ENCODE results near the gene TMEM163. TPM values are rescaled to one million over a fixed set of nuclear protein-coding genes. Genes with fewer than 3 reads are reported as not detected.

Gene TMEM163
- polyA plus RNA-seq, 3 donors, result 0.01 TPM; not detected in 2

- Mint-ChIP-seq H3K36me3 (no peaks in the 10 kb centered on the region), H3K27me3 (ENCODE audit: low read depth in 3 of 3) (no peaks in the 10 kb centered on the region), H3K4me1 (no peaks in the 10 kb centered on the region), H3K27ac (no peak overlapping the region), H3K4me3 (no peak overlapping the region), H3K9me3 (peaks cover 15 to 31% (median 22%) of the 10 kb centered on the region in 7 donors)
- H3K36me3 ChIP-seq (replicated peaks in 1 of 2; ENCODE audit: control insufficient read depth in 1 of 2, insufficient read depth in 2 of 2, low read length in 2 of 2), result no peaks in the 10 kb centered on the region
- DNase-seq, result no peak
- no peak overlapping the region for H2AFZ ChIP-seq (ENCODE audit: insufficient read depth, low read depth, low read length, poor library complexity, severe bottlenecking)
- H3K79me2 ChIP-seq (ENCODE audit: insufficient read depth, low read length), result no peaks in the 10 kb centered on the region
- H4K20me1 ChIP-seq (ENCODE audit: insufficient read depth, low read length), result no peaks in the 10 kb centered on the region
- intact Hi-C loops (cut with micrococcal nuclease), result no loop called here
- peaks cover 14 to 21% of the 10 kb centered on the region in 2 donors for H3K9me3 ChIP-seq (replicated peaks in 1 of 2; ENCODE audit: control insufficient read depth in 1 of 2, insufficient read depth in 1 of 2, low read length in 2 of 2)
- H3K4me1 ChIP-seq (ENCODE audit: control insufficient read depth in 1 of 2, insufficient read depth in 2 of 2, low read length in 2 of 2), result no peaks in the 10 kb centered on the region
- H3K4me3 ChIP-seq (replicated peaks in 1 of 3; ENCODE audit: low read depth in 2 of 3, low read length in 3 of 3), result no peak overlapping the region
- no peak overlapping the region for H3K4me2 ChIP-seq (replicated peaks; ENCODE audit: extremely low read depth, low read length, poor library complexity, severe bottlenecking)
- WGBS (ENCODE audit: insufficient coverage), result 95% methylated on average over 8 of the region's 8 CpGs
- no peak for TF ChIP-seq CTCF (IDR thresholded peaks at IDR 0.05)
- H3K27ac ChIP-seq (ENCODE audit: low read depth in 1 of 2, low read length in 2 of 2), result no peak overlapping the region
- no peak overlapping the region for H3K9ac ChIP-seq (ENCODE audit: insufficient read depth, low read length, poor library complexity, severe bottlenecking)
- no peaks in the 10 kb centered on the region for H3K27me3 ChIP-seq (ENCODE audit: control insufficient read depth in 2 of 2, insufficient read depth in 2 of 2, low read length in 2 of 2)
Measured at GRCh38 chr2:134609924-134610513, 108.8 kb downstream of the TMEM163 start.

GRCh38 chr2:134603966-134604365 is 114.8 kb downstream of the TMEM163 start:
- no peaks in the 10 kb centered on the region for H3K27me3 ChIP-seq (ENCODE audit: control insufficient read depth in 2 of 2, insufficient read depth in 2 of 2, low read length in 2 of 2)
- H3K4me2 ChIP-seq (replicated peaks; ENCODE audit: extremely low read depth, low read length, poor library complexity, severe bottlenecking), result no peak overlapping the region
- H3K9ac ChIP-seq (ENCODE audit: insufficient read depth, low read length, poor library complexity, severe bottlenecking), result no peak overlapping the region
- Mint-ChIP-seq H3K9me3 (peaks cover 1 to 15% (median 10%) of the 10 kb centered on the region in 7 donors), H3K27ac (no peak overlapping the region), H3K27me3 (ENCODE audit: low read depth in 3 of 3) (peaks cover 0 to 2% (median 0%) of the 10 kb centered on the region in 3 donors), H3K4me3 (no peak overlapping the region), H3K36me3 (no peaks in the 10 kb centered on the region), H3K4me1 (no peaks in the 10 kb centered on the region)
- no peaks in the 10 kb centered on the region for H4K20me1 ChIP-seq (ENCODE audit: insufficient read depth, low read length)
- no peak overlapping the region for H3K4me3 ChIP-seq (replicated peaks in 1 of 3; ENCODE audit: low read depth in 2 of 3, low read length in 3 of 3)
- no peak for TF ChIP-seq CTCF (IDR thresholded peaks at IDR 0.05)
- no peaks in the 10 kb centered on the region for H3K79me2 ChIP-seq (ENCODE audit: insufficient read depth, low read length)
- 100% methylated on average over 2 of the region's 5 CpGs for WGBS (ENCODE audit: insufficient coverage)
- intact Hi-C loops (cut with micrococcal nuclease), result no loop called here
- no peaks in the 10 kb centered on the region for H3K4me1 ChIP-seq (ENCODE audit: control insufficient read depth in 1 of 2, insufficient read depth in 2 of 2, low read length in 2 of 2)
- H2AFZ ChIP-seq (ENCODE audit: insufficient read depth, low read depth, low read length, poor library complexity, severe bottlenecking), result no peak overlapping the region
- no peak overlapping the region for H3K27ac ChIP-seq (ENCODE audit: low read depth in 1 of 2, low read length in 2 of 2)
- H3K9me3 ChIP-seq (replicated peaks in 1 of 2; ENCODE audit: control insufficient read depth in 1 of 2, insufficient read depth in 1 of 2, low read length in 2 of 2), result peaks cover 0 to 14% of the 10 kb centered on the region in 2 donors
- no peak for DNase-seq
- H3K36me3 ChIP-seq (replicated peaks in 1 of 2; ENCODE audit: control insufficient read depth in 1 of 2, insufficient read depth in 2 of 2, low read length in 2 of 2), result no peaks in the 10 kb centered on the region
